HEK293 (cell line): ENCODE data around the gene SORBS2.

Experiments
- CTCF ChIA-PET: fragments of 350-600 bp; formaldehyde crosslinking; extraction: SDS; loops from one replicate; lab custom pipeline; 2021; ENCODE audit warnings: antibody characterized with exemption; lab: Yijun Ruan, JAX
- POLR2A ChIA-PET: fragments of 300-600 bp; formaldehyde crosslinking; extraction: SDS; loops from one replicate; lab custom pipeline; 2020; ENCODE audit warnings: antibody characterized with exemption, inconsistent platforms; lab: Yijun Ruan, JAX
- H3K27ac ChIP-seq: fragments of 200-500 bp; sonication (Bioruptor generic); 2 replicates; pipeline ENCODE4 v1.5.1; 2014; ENCODE audit warnings: low read depth, low read length, control low read depth, inconsistent platforms; ENCODE audit errors: extremely low read depth
- H3K36me3 ChIP-seq, 2 experiments: fragments of 200-500 bp in 1 of 2; sonication (Bioruptor generic) in 1 of 2; 1 replicate in 1 of 2; 2 replicates in 1 of 2; pipeline ENCODE4 v1.5.1; 2014 to 2017; ENCODE audit warnings: inconsistent platforms in 2 of 2, low read length in 2 of 2; ENCODE audit not compliant: control insufficient read depth in 2 of 2, insufficient read depth in 1 of 2
- H3K4me1 ChIP-seq: fragments of 200-500 bp; sonication (Bioruptor generic); 2 replicates; pipeline ENCODE4 v1.5.1; 2014; ENCODE audit warnings: mild to moderate bottlenecking, low read length, inconsistent platforms; ENCODE audit not compliant: control insufficient read depth, insufficient read depth
- H3K4me3 ChIP-seq: 2 replicates; pipeline ENCODE4 v1.5.1; 2011; ENCODE audit warnings: low read depth, mild to moderate bottlenecking, control low read depth, low read length, moderate library complexity
- H3K9me3 ChIP-seq: fragments of 200-500 bp; sonication (Bioruptor generic); 2 replicates; pipeline ENCODE4 v1.5.1; 2014; ENCODE audit warnings: low read depth, low read length, inconsistent platforms; ENCODE audit not compliant: control insufficient read depth, insufficient read depth
- KLF17 ChIP-seq: fragments of 450-650 bp; formaldehyde crosslinking; IDR thresholded peaks from 2 replicates; pipeline ENCODE4 v1.5.1; 2016; ENCODE audit warnings: missing biosample characterization, missing genetic modification characterization
- KLF9 ChIP-seq: fragments of 450-650 bp; formaldehyde crosslinking; IDR thresholded peaks from 2 replicates; pipeline ENCODE4 v1.5.1; 2016; ENCODE audit warnings: missing biosample characterization, missing genetic modification characterization, low read depth
- OSR2 ChIP-seq: fragments of 450-650 bp; formaldehyde crosslinking; IDR thresholded peaks from 2 replicates; pipeline ENCODE4 v1.5.1; 2016; ENCODE audit warnings: missing biosample characterization, missing genetic modification characterization
- REPIN1 ChIP-seq: fragments of 450-650 bp; formaldehyde crosslinking; IDR thresholded peaks from 2 replicates; pipeline ENCODE4 v1.5.1; 2017; ENCODE audit warnings: missing biosample characterization, missing genetic modification characterization, low read depth
- TCF7L2 ChIP-seq: IDR thresholded peaks from 2 replicates; pipeline ENCODE4 v1.6.1; 2011; ENCODE audit warnings: low read depth, mild to moderate bottlenecking, inconsistent platforms, low read length, moderate library complexity, borderline replicate concordance
- TRIM28 ChIP-seq: IDR thresholded peaks from 2 replicates; pipeline ENCODE4 v1.6.1; 2011; ENCODE audit warnings: low read length, control low read depth, borderline replicate concordance
- WT1 ChIP-seq: fragments of 450-650 bp; formaldehyde crosslinking; IDR thresholded peaks from 2 replicates; pipeline ENCODE4 v1.5.1; 2016; ENCODE audit warnings: missing biosample characterization, missing genetic modification characterization
- ZBTB1 ChIP-seq: fragments of 450-650 bp; formaldehyde crosslinking; IDR thresholded peaks from 2 replicates; pipeline ENCODE4 v1.5.1; 2016; ENCODE audit warnings: missing biosample characterization, missing genetic modification characterization
- ZBTB10 ChIP-seq: fragments of 450-650 bp; formaldehyde crosslinking; IDR thresholded peaks from 2 replicates; pipeline ENCODE4 v1.5.1; 2016; ENCODE audit warnings: missing biosample characterization, missing genetic modification characterization
- ZNF138 ChIP-seq: fragments of 450-650 bp; formaldehyde crosslinking; IDR thresholded peaks from 2 replicates; pipeline ENCODE4 v1.5.1; 2016; ENCODE audit warnings: missing biosample characterization, missing genetic modification characterization, borderline replicate concordance
- ZNF146 ChIP-seq: fragments of 450-650 bp; formaldehyde crosslinking; IDR thresholded peaks from 2 replicates; pipeline ENCODE4 v1.5.1; 2016; ENCODE audit warnings: missing biosample characterization, missing genetic modification characterization
- ZNF174 ChIP-seq: fragments of 450-650 bp; formaldehyde crosslinking; IDR thresholded peaks from 2 replicates; pipeline ENCODE4 v1.5.0; 2017; ENCODE audit warnings: missing biosample characterization, mild to moderate bottlenecking, missing genetic modification characterization
- ZNF19 ChIP-seq: fragments of 450-650 bp; formaldehyde crosslinking; IDR thresholded peaks from 2 replicates; pipeline ENCODE4; 2016; ENCODE audit warnings: missing biosample characterization, missing genetic modification characterization, low read depth
- ZNF341 ChIP-seq: fragments of 450-650 bp; formaldehyde crosslinking; IDR thresholded peaks from 2 replicates; pipeline ENCODE4; 2016; ENCODE audit warnings: low read depth, missing biosample characterization, missing genetic modification characterization
- ZNF366 ChIP-seq: fragments of 450-650 bp; formaldehyde crosslinking; conservative IDR thresholded peaks from 2 replicates; pipeline ENCODE4 v1.5.1; 2016; ENCODE audit warnings: missing biosample characterization, missing genetic modification characterization
- ZNF473 ChIP-seq: fragments of 450-650 bp; formaldehyde crosslinking; IDR thresholded peaks from 2 replicates; pipeline ENCODE4 v1.5.1; 2017; ENCODE audit warnings: missing biosample characterization, missing genetic modification characterization
- ZNF514 ChIP-seq: fragments of 450-650 bp; formaldehyde crosslinking; IDR thresholded peaks from 2 replicates; pipeline ENCODE4 v1.5.1; 2016; ENCODE audit warnings: missing biosample characterization, missing genetic modification characterization
- ZNF529 ChIP-seq: fragments of 450-650 bp; formaldehyde crosslinking; IDR thresholded peaks from 2 replicates; pipeline ENCODE4 v1.5.1; 2017; ENCODE audit warnings: missing genetic modification characterization, missing biosample characterization; ENCODE audit not compliant: insufficient replicate concordance
- ZNF530 ChIP-seq: fragments of 450-650 bp; formaldehyde crosslinking; IDR thresholded peaks from 2 replicates; pipeline ENCODE4 v1.5.1; 2016; ENCODE audit warnings: low read depth, missing biosample characterization, missing genetic modification characterization
- ZNF544 ChIP-seq: fragments of 450-650 bp; formaldehyde crosslinking; IDR thresholded peaks from 2 replicates; pipeline ENCODE4 v1.5.0; 2017; ENCODE audit warnings: missing biosample characterization, missing genetic modification characterization
- ZNF561 ChIP-seq: fragments of 450-650 bp; IDR thresholded peaks from 2 replicates; pipeline ENCODE4 v1.5.1; 2018; ENCODE audit warnings: missing biosample characterization, missing genetic modification characterization, borderline replicate concordance
- ZNF571 ChIP-seq: fragments of 450-650 bp; formaldehyde crosslinking; IDR thresholded peaks from 2 replicates; pipeline ENCODE4 v1.5.0; 2017; ENCODE audit warnings: missing biosample characterization, missing genetic modification characterization
- ZNF624 ChIP-seq: fragments of 450-650 bp; formaldehyde crosslinking; IDR thresholded peaks from 2 replicates; pipeline ENCODE4 v1.5.1; 2017; ENCODE audit warnings: missing biosample characterization, missing genetic modification characterization
- ZNF768 ChIP-seq: fragments of 450-650 bp; formaldehyde crosslinking; IDR thresholded peaks from 2 replicates; pipeline ENCODE4 v1.5.1; 2018; ENCODE audit warnings: missing biosample characterization, mild to moderate bottlenecking, missing genetic modification characterization
- ZNF776 ChIP-seq: fragments of 450-650 bp; formaldehyde crosslinking; IDR thresholded peaks from 2 replicates; pipeline ENCODE4 v1.5.0; 2017; ENCODE audit warnings: missing biosample characterization, missing genetic modification characterization, borderline replicate concordance
- ZNF843 ChIP-seq: fragments of 450-650 bp; formaldehyde crosslinking; IDR thresholded peaks from 2 replicates; pipeline ENCODE4 v1.5.1; 2016; ENCODE audit warnings: missing biosample characterization, missing genetic modification characterization

The SORBS2 gene

GRCh38 chr4:185841451-185841850 is 29.5 kb upstream of the SORBS2 start:
- POLR2A ChIA-PET = no interaction called here
- Histone ChIP-seq H3K9me3 (no peaks in the 10 kb centered on the region), H3K4me3 (no peak overlapping the region), H3K27ac (no peak overlapping the region), H3K4me1 (peaks cover 8% of the 10 kb centered on the region), H3K36me3 (no peaks in the 10 kb centered on the region)
- TF ChIP-seq ZNF571 (tag by site-specific recombination) (no peak), KLF17 (tag by site-specific recombination) (no peak), ZBTB1 (no peak), ZNF530 (tag by site-specific recombination) (no peak), ZNF624 (tag by site-specific recombination) (no peak), ZNF174 (no peak), ZNF19 (no peak), ZNF366 (tag by site-specific recombination) (no peak), ZNF776 (tag by site-specific recombination) (no peak), KLF9 (tag by site-specific recombination) (no peak), ZNF146 (tag by site-specific recombination) (no peak), ZNF341 (no peak)
- CTCF ChIA-PET = no interaction called here

- POLR2A ChIA-PET = no interaction called here
- TF ChIP-seq OSR2 (tag by site-specific recombination) (no peak), ZNF514 (tag by site-specific recombination) (no peak), ZNF768 (tag by site-specific recombination) (no peak), ZNF843 (no peak), REPIN1 (no peak), ZNF544 (no peak), WT1 (no peak), ZNF561 (no peak)
- no peaks in the 10 kb centered on the region for H3K36me3 ChIP-seq
- CTCF ChIA-PET = no interaction called here
- H3K9me3 ChIP-seq = no peaks in the 10 kb centered on the region
- H3K4me3 ChIP-seq = no peak overlapping the region
- H3K27ac ChIP-seq = no peak overlapping the region
- H3K4me1 ChIP-seq = peaks cover 8% of the 10 kb centered on the region
Observed at GRCh38 chr4:185840953-185841352, 29.0 kb upstream of the SORBS2 start.

- Histone ChIP-seq H3K36me3 (no peaks in the 10 kb centered on the region), H3K4me3 (no peak overlapping the region), H3K4me1 (peaks cover 8% of the 10 kb centered on the region), H3K9me3 (no peaks in the 10 kb centered on the region), H3K27ac (no peak overlapping the region)
- TF ChIP-seq ZNF138 (tag by site-specific recombination) (no peak), ZBTB10 (no peak), TRIM28 (no peak), ZNF529 (tag by site-specific recombination) (no peak), TCF7L2 (no peak), ZNF473 (tag by site-specific recombination) (no peak)
- POLR2A ChIA-PET = no interaction called here
- CTCF ChIA-PET = no interaction called here
Observed at GRCh38 chr4:185840201-185840600, 28.2 kb upstream of the SORBS2 start.
